ENCODE data around the gene LZTR1.

The LZTR1 gene

GRCh38 chr22:20983081-20983771 lies 1.1 kb downstream of the LZTR1 start:
- DNase-seq: no peak

GRCh38 chr22:20985720-20986119 lies 3.6 kb downstream of the LZTR1 start:
- no peak for DNase-seq

- DNase-seq: no peak
Observed at GRCh38 chr22:20986365-20986764, 4.3 kb downstream of the LZTR1 start.

GRCh38 chr22:20987375-20987774 lies 5.3 kb downstream of the LZTR1 start:
- DNase-seq: no peak

- DNase-seq: no peak
Observed at GRCh38 chr22:20988573-20989322, 6.7 kb downstream of the LZTR1 start.

GRCh38 chr22:20989323-20990138 lies 7.4 kb downstream of the LZTR1 start:
- DNase-seq: no peak

GRCh38 chr22:20990184-20991180 lies 8.4 kb downstream of the LZTR1 start:
- DNase-seq: no peak

GRCh38 chr22:20991252-20992055 lies 9.4 kb downstream of the LZTR1 start:
- DNase-seq: no peak

GRCh38 chr22:20992056-20992442 lies 10.0 kb downstream of the LZTR1 start:
- no peak for DNase-seq

GRCh38 chr22:20992456-20993303 lies 10.6 kb downstream of the LZTR1 start:
- DNase-seq: no peak

GRCh38 chr22:20993304-20994127 lies 11.4 kb downstream of the LZTR1 start:
- DNase-seq: no peak

- no peak for DNase-seq
Observed at GRCh38 chr22:20994128-20994901, 12.2 kb downstream of the LZTR1 start.

- DNase-seq: no peak
Observed at GRCh38 chr22:20994902-20995241, 12.8 kb downstream of the LZTR1 start.

- DNase-seq: no peak
Observed at GRCh38 chr22:20995329-20996030, 13.4 kb downstream of the LZTR1 start.

- no peak for DNase-seq
Observed at GRCh38 chr22:20996031-20996410, 13.9 kb downstream of the LZTR1 start.

GRCh38 chr22:20996598-20997535 lies 14.8 kb downstream of the LZTR1 start:
- DNase-seq: no peak

All from hippocampal formation (tissue), 2 donors.